KMS-11 (cell line): ENCODE results near the gene TRIM71.

Source experiments
- H2AFZ ChIP-seq: fragments of 200-600 bp; sonication (generic); 2 replicates; pipeline ENCODE4 v1.6.1; 2016; ENCODE audit warnings: antibody characterized with exemption, mixed run types, low read depth
- H3K27ac ChIP-seq: fragments of 200-600 bp; sonication (generic); 2 replicates; pipeline ENCODE4 v1.6.1; 2016; ENCODE audit warnings: mild to moderate bottlenecking, mixed run types
- H3K27me3 ChIP-seq: fragments of 200-600 bp; sonication (generic); 2 replicates; pipeline ENCODE4 v1.6.1; 2017; ENCODE audit warnings: mild to moderate bottlenecking, low read depth, mixed run types, moderate library complexity; ENCODE audit not compliant: insufficient read depth
- H3K36me3 ChIP-seq: fragments of 200-600 bp; sonication (generic); 2 replicates; pipeline ENCODE4 v1.6.1; 2017; ENCODE audit warnings: mild to moderate bottlenecking, mixed run types; ENCODE audit not compliant: insufficient read depth
- H3K4me1 ChIP-seq: fragments of 200-600 bp; sonication (generic); 2 replicates; pipeline ENCODE4 v1.6.1; 2016; ENCODE audit warnings: mild to moderate bottlenecking, low read depth, mixed run types; ENCODE audit not compliant: poor library complexity, severe bottlenecking
- H3K4me2 ChIP-seq: fragments of 200-600 bp; sonication (generic); 2 replicates; pipeline ENCODE4 v1.7.0; 2016; ENCODE audit warnings: mild to moderate bottlenecking, mixed run types
- H3K4me3 ChIP-seq: fragments of 200-600 bp; sonication (generic); IDR thresholded peaks from 2 replicates; pipeline ENCODE4 v1.6.1; 2017; ENCODE audit warnings: low read depth, low read length, mixed read lengths; ENCODE audit not compliant: insufficient read depth
- H3K79me2 ChIP-seq: fragments of 200-600 bp; sonication (generic); 2 replicates; pipeline ENCODE4 v1.6.1; 2016; ENCODE audit warnings: low read depth, mixed run types; ENCODE audit not compliant: insufficient read depth
- H3K9ac ChIP-seq: fragments of 200-600 bp; sonication (generic); 2 replicates; pipeline ENCODE4 v1.6.1; 2016; ENCODE audit warnings: mild to moderate bottlenecking, mixed run types
- H4K20me1 ChIP-seq: fragments of 200-600 bp; sonication (generic); 2 replicates; pipeline ENCODE4 v1.6.1; 2016; ENCODE audit warnings: mild to moderate bottlenecking, mixed run types; ENCODE audit not compliant: insufficient read depth
- CTCF ChIP-seq: fragments of 200-600 bp; sonication (generic); conservative IDR thresholded peaks from 2 replicates; pipeline ENCODE4 v1.6.1; 2017; ENCODE audit warnings: low read depth, mild to moderate bottlenecking, antibody characterized with exemption, low read length, moderate library complexity, mixed read lengths

The TRIM71 gene

GRCh38 chr3:32819551-32820348 is 2.0 kb downstream of the TRIM71 start:
- no peaks in the 10 kb centered on the region for H3K79me2 ChIP-seq
- H2AFZ ChIP-seq = no peak overlapping the region
- TF ChIP-seq CTCF = no peak
- no peaks in the 10 kb centered on the region for H4K20me1 ChIP-seq
- H3K9ac ChIP-seq = no peak overlapping the region
- H3K36me3 ChIP-seq = no peaks in the 10 kb centered on the region
- no peaks in the 10 kb centered on the region for H3K4me1 ChIP-seq
- no peaks in the 10 kb centered on the region for H3K27me3 ChIP-seq
- H3K4me2 ChIP-seq = no peak overlapping the region
- H3K4me3 ChIP-seq = no peak overlapping the region
- H3K27ac ChIP-seq = no peak overlapping the region

- Histone ChIP-seq H3K79me2 (no peaks in the 10 kb centered on the region), H3K27me3 (no peaks in the 10 kb centered on the region), H3K27ac (no peak overlapping the region), H3K4me1 (no peaks in the 10 kb centered on the region), H3K4me3 (no peak overlapping the region), H3K9ac (no peak overlapping the region), H4K20me1 (no peaks in the 10 kb centered on the region), H3K4me2 (no peak overlapping the region), H2AFZ (no peak overlapping the region), H3K36me3 (no peaks in the 10 kb centered on the region)
- no peak for TF ChIP-seq CTCF
These were observed 2.6 kb downstream of the TRIM71 start for GRCh38 chr3:32820430-32820829.

GRCh38 chr3:32820971-32821685 is 3.3 kb downstream of the TRIM71 start:
- no peak for TF ChIP-seq CTCF
- Histone ChIP-seq H3K4me3 (no peak overlapping the region), H3K27ac (no peak overlapping the region), H3K9ac (no peak overlapping the region), H3K4me2 (no peak overlapping the region), H3K4me1 (no peaks in the 10 kb centered on the region), H3K36me3 (no peaks in the 10 kb centered on the region), H4K20me1 (no peaks in the 10 kb centered on the region), H2AFZ (no peak overlapping the region), H3K79me2 (no peaks in the 10 kb centered on the region), H3K27me3 (no peaks in the 10 kb centered on the region)

GRCh38 chr3:32821686-32822296 is 4.0 kb downstream of the TRIM71 start:
- Histone ChIP-seq H3K4me1 (no peaks in the 10 kb centered on the region), H4K20me1 (no peaks in the 10 kb centered on the region), H2AFZ (no peak overlapping the region), H3K9ac (no peak overlapping the region), H3K79me2 (no peaks in the 10 kb centered on the region), H3K27ac (no peak overlapping the region), H3K36me3 (no peaks in the 10 kb centered on the region), H3K4me3 (no peak overlapping the region), H3K4me2 (no peak overlapping the region), H3K27me3 (no peaks in the 10 kb centered on the region)
- no peak for TF ChIP-seq CTCF
